GM12878 (cell line): ENCODE measurements around the gene TCEA2. TPM values are rescaled to one million over a fixed set of nuclear protein-coding genes. Genes with fewer than 3 reads are reported as not detected.

ENCODE experiments used
- ATAC-seq: fragments of 200-7000 bp; cut with Tn5 transposase; 3 replicates; pipeline ENCODE4 v1.9.1; 2020; ENCODE audit warnings: mild to moderate bottlenecking, moderate library complexity
- BruUV-seq: library from RNA; stranded (reverse); fragments of 400-500 nt; replicated peaks from 2 replicates; lab custom pipeline; 2021; lab: Mats Ljungman, UMichigan
- CTCF ChIA-PET: fragments of 300-600 bp; sonication (Branson Sonifier 250); formaldehyde crosslinking; extraction: SDS; loops from one replicate; lab custom pipeline; 2021; ENCODE audit warnings: inconsistent platforms; lab: Yijun Ruan, JAX
- POLR2A ChIA-PET: fragments of 350-600 bp; formaldehyde crosslinking; extraction: SDS; loops from one replicate; lab custom pipeline; 2021; ENCODE audit warnings: inconsistent platforms; lab: Charles Lee
- RAD21 ChIA-PET: fragments of 300-600 bp; sonication (Branson Sonifier 250); formaldehyde crosslinking; loops from one replicate; lab custom pipeline; 2023; ENCODE audit warnings: antibody characterized with exemption; ENCODE audit not compliant: unreplicated experiment; lab: Charles Lee
- SMC1A ChIA-PET: fragments of 300-600 bp; sonication (Branson Sonifier 250); formaldehyde crosslinking; loops from one replicate; lab custom pipeline; 2023; ENCODE audit not compliant: unreplicated experiment, uncharacterized antibody; lab: Charles Lee
- DNase-seq: peaks from one replicate; pipeline ENCODE4 v3.0.0-alpha.2; 2011; ENCODE audit warnings: low read depth, low spot score
- FAIRE-seq: peaks from 3 replicates; lab custom pipeline; 2011; peaks lifted over from hg19 to GRCh38; lab: Jason Lieb, UNC
- H2AFZ ChIP-seq: 2 replicates; pipeline ENCODE4 v1.6.0; 2011; ENCODE audit warnings: low read depth, low read length, control low read depth; ENCODE audit not compliant: control insufficient read depth
- H3K27ac ChIP-seq: 2 replicates; pipeline ENCODE4 v1.5.1; 2011; ENCODE audit warnings: control low read depth; ENCODE audit not compliant: control insufficient read depth, insufficient read depth
- H3K27me3 ChIP-seq, 2 experiments: replicated peaks in 1 of 2; 2 replicates each; pipeline versions ENCODE4 v1.6.0 to v1.6.1; 2011; ENCODE audit warnings: low read length in 1 of 2; ENCODE audit not compliant: control insufficient read depth in 2 of 2, insufficient read depth in 2 of 2
- H3K36me3 ChIP-seq, 2 experiments: 2 replicates each; pipeline ENCODE4 v1.5.1; 2011; ENCODE audit warnings: low read length in 1 of 2; ENCODE audit not compliant: control insufficient read depth in 2 of 2, insufficient read depth in 2 of 2
- H3K4me1 ChIP-seq: 2 replicates; pipeline ENCODE4 v1.6.1; 2011; ENCODE audit warnings: mild to moderate bottlenecking, low read length, moderate library complexity, mixed read lengths; ENCODE audit not compliant: control insufficient read depth, insufficient read depth
- H3K4me2 ChIP-seq: 2 replicates; pipeline ENCODE4 v1.6.0; 2011; ENCODE audit warnings: control low read depth; ENCODE audit not compliant: control insufficient read depth, insufficient read depth
- H3K4me3 ChIP-seq: fragments of 200-600 bp; sonication (generic); 2 replicates; pipeline ENCODE4 v1.5.1; 2016
- H3K79me2 ChIP-seq: 2 replicates; pipeline ENCODE4 v1.6.0; 2011; ENCODE audit warnings: low read length; ENCODE audit not compliant: control insufficient read depth, insufficient read depth
- H3K9ac ChIP-seq: 2 replicates; pipeline ENCODE4 v1.8.0; 2011; ENCODE audit warnings: low read length, control low read depth, mixed read lengths; ENCODE audit not compliant: control insufficient read depth, insufficient read depth
- H3K9me3 ChIP-seq: replicated peaks from 3 replicates; pipeline ENCODE4 v1.5.1; 2011; ENCODE audit warnings: mild to moderate bottlenecking, low read length; ENCODE audit not compliant: control insufficient read depth, insufficient read depth
- H4K20me1 ChIP-seq: 2 replicates; pipeline ENCODE4 v1.6.0; 2011; ENCODE audit not compliant: control insufficient read depth, insufficient read depth
- BRCA1 ChIP-seq: IDR thresholded peaks from 2 replicates; pipeline ENCODE4 v1.6.1; 2011; ENCODE audit warnings: low read depth, low read length, improper control_type of control experiment
- EGR1 ChIP-seq, 2 experiments: IDR thresholded peaks; 1 replicate in 1 of 2; 2 replicates in 1 of 2; pipeline ENCODE4 v1.6.1; 2011 to 2012; ENCODE audit warnings: low read depth in 2 of 2, low read length in 2 of 2, borderline replicate concordance in 1 of 2, mild to moderate bottlenecking in 1 of 2, moderate library complexity in 1 of 2
- MTA2 ChIP-seq: fragments of 450-650 bp; IDR thresholded peaks from 2 replicates; pipeline ENCODE4 v1.6.1; 2016; ENCODE audit warnings: low read depth, mild to moderate bottlenecking, moderate library complexity
- PML ChIP-seq: IDR thresholded peaks from 2 replicates; pipeline ENCODE4 v1.6.1; 2012; ENCODE audit warnings: low read length, inconsistent platforms
- RUNX3 ChIP-seq: IDR thresholded peaks from 2 replicates; pipeline ENCODE4 v1.6.1; 2012; ENCODE audit warnings: low read length, inconsistent platforms
- SMAD1 ChIP-seq: fragments of 450-650 bp; IDR thresholded peaks from 2 replicates; pipeline ENCODE4 v1.6.1; 2018; ENCODE audit warnings: mild to moderate bottlenecking, low read depth; ENCODE audit not compliant: partially characterized antibody
- SP1 ChIP-seq: IDR thresholded peaks from one replicate; pipeline ENCODE4 v1.6.1; 2011; ENCODE audit warnings: low read depth, low read length
- SREBF2 ChIP-seq: IDR thresholded peaks from 2 replicates; pipeline ENCODE4 v1.6.1; 2012; ENCODE audit warnings: mild to moderate bottlenecking, low read length
- TCF3 ChIP-seq: IDR thresholded peaks from 2 replicates; pipeline ENCODE4 v1.6.1; 2012; ENCODE audit warnings: low read depth, mild to moderate bottlenecking, low read length, borderline replicate concordance; ENCODE audit not compliant: insufficient read depth
- TCF7 ChIP-seq: IDR thresholded peaks from 2 replicates; pipeline ENCODE4 v1.6.1; 2014; ENCODE audit warnings: antibody characterized with exemption, borderline replicate concordance
- ZNF24 ChIP-seq: fragments of 450-650 bp; IDR thresholded peaks from 2 replicates; pipeline ENCODE4 v1.6.1; 2017; ENCODE audit warnings: antibody characterized with exemption, mild to moderate bottlenecking
- WGBS: methylation state at CpG from one replicate; pipeline ENCODE4 v1.1.6; 2016; ENCODE audit warnings: low lambda C conversion rate; ENCODE audit not compliant: insufficient replicate concordance, insufficient coverage; ENCODE audit errors: missing lambda C conversion rate; 5-methylcytosine and 5-hydroxymethylcytosine counted together
- in situ Hi-C: fragments of 300-500 bp; cut with MboI; formaldehyde crosslinking; loops from 9 replicates; pipeline ENCODE4 v1.14.3; 2018; ENCODE audit warnings: mixed read lengths
- intact Hi-C: fragments of 100-400 bp; cut with micrococcal nuclease; formaldehyde crosslinking; loops from one replicate; pipeline ENCODE4 v1.14.2; 2022; ENCODE audit not compliant: unreplicated experiment
- polyA plus RNA-seq, 11 experiments: library from polyadenylated mRNA; depleted of rRNA in 4 of 11; unstranded in 6 of 11; stranded (reverse) in 5 of 11; fragments of >200 nt; fragmentation: Nextera tagmentation in 4 of 11; fragmentation: Illumina TruSeq in 1 of 11; extraction: Ambion mirVana in 4 of 11; extraction: Trizol in 1 of 11; gene quantifications; 1 replicate in 1 of 11; 2 replicates in 10 of 11; pipeline versions ENCODE4 v1.2.1 to v1.2.3, GENCODE V29; 2011 to 2016; ENCODE audit warnings: inconsistent platforms in 2 of 11, missing spikeins in 2 of 11, low read depth in 1 of 11
- total RNA-seq, 4 experiments: library from RNA; depleted of rRNA in 3 of 4; stranded (reverse); fragments of >200 nt in 3 of 4; fragmentation: Illumina TruSeq in 1 of 4; extraction: Trizol in 1 of 4; gene quantifications; 2 replicates each; pipeline versions ENCODE4 v1.2.1 to v1.2.3, GENCODE V29; 2013 to 2021
- TF ChIP-seq, protein P1 (sequence below): fragments of 150-350 bp; IDR thresholded peaks from 2 replicates; pipeline ENCODE4 v1.6.1; 2014; ENCODE audit warnings: mild to moderate bottlenecking, low read depth, low read length

Gene TCEA2
- total and polyA plus RNA-seq, 10 of the 15 experiments (the other 5 are each of a cell fraction or from before 2014, with no cell fraction given), result 3.4 to 42.5 (median 13.3) TPM

DNA sequence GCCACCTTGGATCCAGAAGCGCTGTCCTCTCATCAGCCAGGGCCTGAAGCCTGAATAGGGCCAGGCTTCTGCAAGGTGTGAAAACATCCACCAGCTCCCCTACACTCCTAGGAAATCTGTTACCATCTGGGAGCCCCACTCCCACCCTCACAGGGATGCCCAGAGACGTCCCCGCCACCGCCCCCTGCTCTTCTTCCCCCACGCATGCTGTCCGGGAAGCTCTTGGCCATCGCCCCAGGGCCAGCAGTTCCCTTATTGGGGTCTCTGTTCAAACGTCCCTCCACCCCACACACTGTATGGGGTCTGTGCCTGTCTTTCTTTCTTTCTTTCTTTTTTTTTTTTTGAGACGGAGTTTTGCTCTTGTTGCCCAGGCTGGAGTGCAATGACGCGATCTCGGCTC is 12.6 kb downstream of the TCEA2 start:
- no peaks in the 10 kb centered on the region for H4K20me1 ChIP-seq
- no peak overlapping the region for H3K4me2 ChIP-seq
- DNase-seq (no peak), FAIRE-seq (no peak), ATAC-seq (no peak)
- peaks cover 18% of the 10 kb centered on the region; the same call in 1 of the 2 replicates for H3K4me1 ChIP-seq
- in situ Hi-C loops, result no loop called here
- RAD21 ChIA-PET, result interaction anchor here (0.6 to 1.8 kb wide), 3 partner anchors 26 to 63 kb away, joined by 4 to 5 read pairs (median 4); no protein-coding TSS in a partner anchor
- no peak overlapping the region for H2AFZ ChIP-seq
- no peak overlapping the region for H3K9ac ChIP-seq
- peaks cover 30% of the 10 kb centered on the region for H3K79me2 ChIP-seq
- TF ChIP-seq SREBF2, result no peak
- TF ChIP-seq SP1, result no peak
- TF ChIP-seq MTA2, result no peak
- no peak for TF ChIP-seq EGR1 (IDR thresholded peaks at IDR 0.05; ENCODE audit: borderline replicate concordance in 1 of 2, low read depth in 2 of 2, low read length in 2 of 2)
- TF ChIP-seq PML, result no peak
- no peak for TF ChIP-seq BRCA1
- TF ChIP-seq SMAD1, result no peak
- TF ChIP-seq TCF7, result no peak
- TF ChIP-seq RUNX3, result no peak
- no peak for TF ChIP-seq TCF3
- TF ChIP-seq ZNF24, result no peak
- TF ChIP-seq, protein P1, sequence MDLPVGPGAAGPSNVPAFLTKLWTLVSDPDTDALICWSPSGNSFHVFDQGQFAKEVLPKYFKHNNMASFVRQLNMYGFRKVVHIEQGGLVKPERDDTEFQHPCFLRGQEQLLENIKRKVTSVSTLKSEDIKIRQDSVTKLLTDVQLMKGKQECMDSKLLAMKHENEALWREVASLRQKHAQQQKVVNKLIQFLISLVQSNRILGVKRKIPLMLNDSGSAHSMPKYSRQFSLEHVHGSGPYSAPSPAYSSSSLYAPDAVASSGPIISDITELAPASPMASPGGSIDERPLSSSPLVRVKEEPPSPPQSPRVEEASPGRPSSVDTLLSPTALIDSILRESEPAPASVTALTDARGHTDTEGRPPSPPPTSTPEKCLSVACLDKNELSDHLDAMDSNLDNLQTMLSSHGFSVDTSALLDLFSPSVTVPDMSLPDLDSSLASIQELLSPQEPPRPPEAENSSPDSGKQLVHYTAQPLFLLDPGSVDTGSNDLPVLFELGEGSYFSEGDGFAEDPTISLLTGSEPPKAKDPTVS, result no peak
- BruUV-seq, result TSS peak; percentile 26
- POLR2A ChIA-PET, result interaction anchor here (1.2 to 2.5 kb wide), 3 partner anchors 11 to 37 kb away, joined by 3 to 10 read pairs (median 4); no protein-coding TSS in a partner anchor
- H3K9me3 ChIP-seq, result no peaks in the 10 kb centered on the region
- H3K4me3 ChIP-seq, result no peak overlapping the region
- peaks cover 3 to 22% of the 10 kb centered on the region in 2 experiments for H3K36me3 ChIP-seq
- no peaks in the 10 kb centered on the region for H3K27me3 ChIP-seq
- CTCF ChIA-PET, result no interaction called here
- 78% methylated on average over 8 of the region's 12 CpGs for WGBS
- H3K27ac ChIP-seq, result no peak overlapping the region
- intact Hi-C loops, result no loop called here
- SMC1A ChIA-PET, result interaction anchor here (2.8 kb wide), 1 partner anchor 9 kb away, joined by 10 read pairs; no protein-coding TSS in a partner anchor
